Measurements from ENCODE around the gene MIGA2. TPM values are rescaled to one million over a fixed set of nuclear protein-coding genes. Genes with fewer than 3 reads are reported as not detected.

The MIGA2 gene
- total and polyA plus RNA-seq, 11 donors, result 27.7 to 61.3 (median 31.6) TPM

DNA sequence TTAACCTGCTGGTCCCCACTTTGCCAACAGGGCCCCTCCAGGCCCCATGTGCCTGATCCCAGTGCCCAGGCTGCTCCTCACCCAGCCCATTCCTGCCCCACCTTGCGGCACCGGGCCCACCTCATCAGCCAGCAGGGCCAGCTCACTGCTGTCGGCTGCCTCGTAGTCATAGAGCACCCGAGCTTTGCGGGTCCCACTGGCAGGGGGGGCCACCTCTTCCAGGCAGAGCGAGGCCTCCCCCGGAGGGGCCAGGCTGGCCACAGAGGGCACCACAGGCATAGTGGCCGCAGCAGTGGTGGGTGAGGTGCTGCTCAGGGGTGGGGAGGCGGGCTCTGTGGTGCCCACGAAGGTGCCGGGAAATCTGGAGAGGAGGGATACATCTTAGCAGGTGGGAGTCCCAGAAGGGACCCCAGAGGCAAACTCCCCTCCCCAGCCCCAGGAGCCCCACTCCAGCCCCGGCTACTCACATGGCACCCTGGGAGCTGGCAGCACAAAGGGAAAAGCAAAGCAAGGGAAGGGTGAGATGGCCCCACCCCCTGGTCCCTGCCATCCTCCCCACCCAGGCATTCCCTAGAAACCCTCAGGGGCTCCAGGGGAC, 27.3 kb upstream of the MIGA2 start:
- Histone ChIP-seq H3K36me3 (peaks cover 0 to 91% (median 78%) of the 10 kb centered on the region in 9 donors), H3K4me3 (no peak overlapping the region), H3K27ac (no peak overlapping the region), H3K27me3 (no peaks in the 10 kb centered on the region), H3K4me1 (peaks cover 0 to 22% (median 12%) of the 10 kb centered on the region in 12 donors), H3K9me3 (no peaks in the 10 kb centered on the region)
- no peak for ATAC-seq
- peak in 1 of 5 donors; percentile 56 for DNase-seq
- TF ChIP-seq, protein P1, sequence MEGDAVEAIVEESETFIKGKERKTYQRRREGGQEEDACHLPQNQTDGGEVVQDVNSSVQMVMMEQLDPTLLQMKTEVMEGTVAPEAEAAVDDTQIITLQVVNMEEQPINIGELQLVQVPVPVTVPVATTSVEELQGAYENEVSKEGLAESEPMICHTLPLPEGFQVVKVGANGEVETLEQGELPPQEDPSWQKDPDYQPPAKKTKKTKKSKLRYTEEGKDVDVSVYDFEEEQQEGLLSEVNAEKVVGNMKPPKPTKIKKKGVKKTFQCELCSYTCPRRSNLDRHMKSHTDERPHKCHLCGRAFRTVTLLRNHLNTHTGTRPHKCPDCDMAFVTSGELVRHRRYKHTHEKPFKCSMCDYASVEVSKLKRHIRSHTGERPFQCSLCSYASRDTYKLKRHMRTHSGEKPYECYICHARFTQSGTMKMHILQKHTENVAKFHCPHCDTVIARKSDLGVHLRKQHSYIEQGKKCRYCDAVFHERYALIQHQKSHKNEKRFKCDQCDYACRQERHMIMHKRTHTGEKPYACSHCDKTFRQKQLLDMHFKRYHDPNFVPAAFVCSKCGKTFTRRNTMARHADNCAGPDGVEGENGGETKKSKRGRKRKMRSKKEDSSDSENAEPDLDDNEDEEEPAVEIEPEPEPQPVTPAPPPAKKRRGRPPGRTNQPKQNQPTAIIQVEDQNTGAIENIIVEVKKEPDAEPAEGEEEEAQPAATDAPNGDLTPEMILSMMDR (IDR thresholded peaks at IDR 0.05), result no peak
- TF ChIP-seq POLR2A (IDR thresholded peaks at IDR 0.05), result no peak
- WGBS, 4 donors, result 85 to 92% (median 90%) methylated on average over 11 to 13 of the region's 13 CpGs
- intact Hi-C loops (cut with DNase I), result loop anchor here in 3 of 10 donors (10.0 kb wide), 1 partner anchor 154 kb away; no protein-coding TSS in a partner anchor

DNA sequence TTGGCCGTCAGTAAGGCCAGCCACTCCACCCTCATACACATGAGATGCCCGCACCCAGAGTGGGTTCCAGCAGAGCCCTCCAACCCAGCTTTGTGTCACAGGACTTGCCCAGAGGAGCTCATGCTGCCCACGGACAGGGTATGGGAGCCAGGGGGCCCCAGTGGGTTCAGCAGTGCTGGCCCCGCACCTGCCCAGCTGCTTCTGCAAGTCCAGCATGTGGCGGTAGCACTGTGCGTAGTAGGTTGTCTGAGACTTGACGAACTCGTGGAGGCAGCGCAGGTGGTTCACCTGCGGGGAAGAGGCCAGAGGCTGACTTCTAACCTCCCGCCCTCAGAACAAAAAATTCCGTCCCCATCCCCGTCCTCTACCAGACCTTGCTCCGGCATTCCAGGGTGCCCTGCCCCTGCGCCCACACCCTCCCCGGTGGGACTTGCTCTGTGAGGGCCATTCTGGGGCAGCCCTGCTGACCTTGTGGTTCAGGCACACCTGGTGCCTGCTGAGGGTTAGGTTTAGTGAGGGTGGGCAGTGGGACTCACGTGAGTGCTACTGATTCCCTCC, 26.8 kb upstream of the MIGA2 start:
- no peak for ATAC-seq
- peaks cover 0 to 96% (median 80%) of the 10 kb centered on the region in 9 donors for H3K36me3 ChIP-seq
- intact Hi-C loops (cut with DNase I), result loop anchor here in 3 of 10 donors (10.0 kb wide), 1 partner anchor 155 kb away; no protein-coding TSS in a partner anchor
- H3K4me1 ChIP-seq, result peaks cover 0 to 22% (median 12%) of the 10 kb centered on the region in 12 donors
- H3K27ac ChIP-seq, result no peak overlapping the region
- H3K27me3 ChIP-seq, result no peaks in the 10 kb centered on the region
- no peak overlapping the region for H3K4me3 ChIP-seq
- 93 to 96% (median 94%) methylated on average over 15 to 17 of the region's 17 CpGs for WGBS, 4 donors
- peak in 1 of 5 donors; percentile 56 for DNase-seq
- TF ChIP-seq POLR2A (IDR thresholded peaks at IDR 0.05), result no peak
- TF ChIP-seq, protein P1 (IDR thresholded peaks at IDR 0.05), result no peak
- no peaks in the 10 kb centered on the region for H3K9me3 ChIP-seq

DNA sequence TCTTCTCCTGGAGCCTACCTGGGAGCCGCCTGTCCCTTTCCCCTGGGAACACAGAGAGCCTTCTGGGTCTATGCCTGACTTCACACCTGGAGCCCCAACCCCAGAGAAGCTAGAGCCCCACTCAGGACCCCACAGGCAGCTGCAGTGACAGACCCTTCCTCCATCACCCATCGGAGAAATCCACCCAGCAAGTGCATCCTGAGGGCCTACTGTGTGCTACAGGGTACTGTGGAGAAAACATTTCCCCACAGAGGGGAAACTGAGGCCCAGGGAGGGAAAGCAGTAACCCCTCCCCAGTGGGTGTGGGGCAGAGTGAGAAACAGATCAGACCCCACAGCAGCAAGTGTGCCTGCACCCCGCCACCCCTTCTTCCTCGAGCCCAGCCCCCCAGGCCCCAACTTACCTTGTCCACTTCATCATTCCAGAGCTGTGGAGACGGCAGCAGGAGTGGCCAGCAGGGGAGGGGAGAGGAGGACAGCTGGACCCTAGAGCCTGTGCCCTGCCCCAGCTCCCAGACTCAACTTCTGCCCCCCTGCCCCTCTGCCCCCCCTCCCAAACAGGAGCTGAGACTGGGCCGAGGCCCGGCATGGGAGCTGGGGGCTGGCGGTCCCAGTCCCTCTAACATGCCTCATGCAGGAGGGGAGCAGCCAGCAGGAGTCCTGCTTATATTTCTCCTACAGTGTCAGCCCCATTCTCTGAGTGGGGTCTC, 26.0 kb upstream of the MIGA2 start:
- intact Hi-C loops (cut with DNase I), result no loop called here
- no peak for ATAC-seq
- Histone ChIP-seq H3K27me3 (no peaks in the 10 kb centered on the region), H3K9me3 (no peaks in the 10 kb centered on the region), H3K4me3 (no peak overlapping the region), H3K27ac (no peak overlapping the region), H3K36me3 (peaks cover 0 to 95% (median 80%) of the 10 kb centered on the region in 9 donors), H3K4me1 (peaks cover 0 to 22% (median 12%) of the 10 kb centered on the region in 12 donors)
- DNase-seq, result no peak
- no peak for TF ChIP-seq POLR2A (IDR thresholded peaks at IDR 0.05)
- TF ChIP-seq, protein P1 (IDR thresholded peaks at IDR 0.05), result no peak
- 89 to 100% (median 96%) methylated on average over 5 to 8 of the region's 8 CpGs for WGBS, 4 donors

DNA sequence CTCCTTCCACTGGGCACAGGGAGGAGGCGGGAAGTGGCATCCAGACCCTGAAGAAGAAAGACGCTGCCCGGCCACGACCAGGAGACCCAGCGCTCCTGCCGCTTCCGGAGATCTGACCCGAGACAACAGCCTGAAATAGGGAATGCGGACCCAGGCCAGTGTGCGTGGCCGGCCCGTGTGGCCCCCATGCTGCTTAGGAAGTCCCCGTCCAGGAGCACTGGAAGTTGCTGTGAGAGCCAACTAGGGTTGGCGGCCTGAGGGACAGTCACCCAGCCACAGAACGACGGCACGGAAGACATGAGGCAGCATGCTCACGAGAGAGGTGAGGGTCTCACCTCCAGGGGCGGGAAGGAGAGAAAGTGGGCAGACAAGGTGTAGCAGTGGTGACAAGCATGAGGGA, 25.3 kb upstream of the MIGA2 start:
- 94 to 97% (median 95%) methylated on average over 9 to 19 of the region's 19 CpGs for WGBS, 4 donors
- H3K4me1 ChIP-seq, result peaks cover 0 to 21% (median 12%) of the 10 kb centered on the region in 12 donors
- intact Hi-C loops (cut with DNase I), result no loop called here
- no peak overlapping the region for H3K4me3 ChIP-seq
- H3K27ac ChIP-seq, result no peak overlapping the region
- H3K9me3 ChIP-seq, result no peaks in the 10 kb centered on the region
- peaks cover 0 to 93% (median 76%) of the 10 kb centered on the region in 9 donors for H3K36me3 ChIP-seq
- no peaks in the 10 kb centered on the region for H3K27me3 ChIP-seq
- DNase-seq (no peak), ATAC-seq (no peak)
- no peak for TF ChIP-seq POLR2A (IDR thresholded peaks at IDR 0.05)
- TF ChIP-seq, protein P1 (IDR thresholded peaks at IDR 0.05), result no peak
